Measurements from ENCODE around the gene SERGEF. TPM values are rescaled to one million over a fixed set of nuclear protein-coding genes. Genes with fewer than 3 reads are reported as not detected.

Gene SERGEF
- total and polyA plus RNA-seq, 7 donors = 24.0 to 50.4 (median 30.7) TPM

DNA sequence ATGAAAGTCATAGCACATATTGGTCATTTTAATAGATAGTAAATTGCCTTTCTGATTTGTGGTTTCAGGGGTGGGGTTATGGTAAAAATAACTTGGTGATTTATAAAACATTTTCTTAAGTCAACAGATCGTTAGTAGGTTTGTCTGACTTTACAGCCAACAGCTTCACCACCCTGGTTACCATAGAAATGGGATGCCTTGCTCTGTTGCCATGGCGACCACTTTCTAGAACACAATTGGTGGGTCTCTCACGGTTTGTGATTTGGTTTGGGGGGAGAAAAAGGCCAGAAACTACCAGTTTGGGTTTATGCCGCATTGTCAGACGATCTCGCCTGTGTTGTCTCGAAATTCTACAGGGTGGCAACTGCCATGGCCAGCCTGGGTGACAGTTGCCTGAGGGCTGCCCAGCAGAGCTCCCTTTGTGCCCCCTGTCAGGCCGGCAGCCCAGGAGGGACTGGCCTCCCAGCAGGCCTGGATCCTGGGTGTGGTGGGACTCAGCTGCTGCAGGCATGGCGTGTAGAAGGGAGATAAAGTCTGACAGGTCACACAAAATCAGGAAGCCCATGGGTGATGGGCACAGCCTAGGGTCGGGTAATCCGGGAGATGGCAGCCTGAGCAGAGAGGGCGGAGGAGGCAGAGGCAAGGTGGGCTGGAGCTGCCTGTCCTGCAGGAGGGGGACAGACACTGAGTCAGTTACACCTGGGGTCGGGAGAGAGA is 247.3 kb downstream of the SERGEF start:
- intact Hi-C loops (cut with DNase I) = no loop called here
- no peak for DNase-seq
- no peak for TF ChIP-seq POLR2AphosphoS5 (IDR thresholded peaks at IDR 0.05)

DNA sequence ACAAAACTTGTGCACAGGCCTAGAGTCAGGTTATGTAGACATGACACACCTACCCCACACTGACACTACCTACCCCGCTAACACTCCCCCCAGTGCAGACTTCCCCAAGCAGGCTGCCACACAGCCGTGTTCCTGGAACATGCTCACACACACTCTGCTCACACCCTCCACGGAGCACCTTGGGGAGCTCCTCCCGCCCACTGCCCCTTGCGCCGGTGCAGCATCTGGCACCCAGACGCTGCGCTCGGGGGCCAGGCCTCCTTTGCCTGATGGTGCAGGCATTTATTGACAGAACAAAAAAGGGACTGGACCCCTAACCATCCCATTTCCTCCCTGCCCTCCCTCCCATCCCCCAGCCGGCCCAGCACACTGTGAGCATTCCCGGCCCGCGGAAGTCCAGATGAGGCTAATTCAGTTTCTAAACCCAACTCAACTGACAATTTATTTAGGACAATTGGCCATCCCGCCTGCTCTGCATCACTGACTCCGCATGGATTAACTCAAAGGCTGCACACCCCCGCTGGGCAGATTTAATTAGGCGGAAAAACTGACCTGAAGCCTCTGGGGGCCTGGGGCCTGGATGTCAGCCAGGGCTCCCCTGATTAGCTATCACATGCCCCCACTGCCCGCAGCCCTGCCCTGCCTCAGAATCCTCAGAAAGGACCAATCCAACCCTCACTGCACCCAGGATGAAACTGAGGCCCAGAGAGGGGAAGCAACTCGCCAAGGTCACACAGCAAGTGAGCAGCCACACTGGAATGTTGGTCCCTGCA is 248.2 kb downstream of the SERGEF start:
- intact Hi-C loops (cut with DNase I) = no loop called here
- no peak overlapping the region for H3K27ac ChIP-seq
- H3K4me3 ChIP-seq = no peak overlapping the region
- DNase-seq = no peak
- TF ChIP-seq, protein P1, sequence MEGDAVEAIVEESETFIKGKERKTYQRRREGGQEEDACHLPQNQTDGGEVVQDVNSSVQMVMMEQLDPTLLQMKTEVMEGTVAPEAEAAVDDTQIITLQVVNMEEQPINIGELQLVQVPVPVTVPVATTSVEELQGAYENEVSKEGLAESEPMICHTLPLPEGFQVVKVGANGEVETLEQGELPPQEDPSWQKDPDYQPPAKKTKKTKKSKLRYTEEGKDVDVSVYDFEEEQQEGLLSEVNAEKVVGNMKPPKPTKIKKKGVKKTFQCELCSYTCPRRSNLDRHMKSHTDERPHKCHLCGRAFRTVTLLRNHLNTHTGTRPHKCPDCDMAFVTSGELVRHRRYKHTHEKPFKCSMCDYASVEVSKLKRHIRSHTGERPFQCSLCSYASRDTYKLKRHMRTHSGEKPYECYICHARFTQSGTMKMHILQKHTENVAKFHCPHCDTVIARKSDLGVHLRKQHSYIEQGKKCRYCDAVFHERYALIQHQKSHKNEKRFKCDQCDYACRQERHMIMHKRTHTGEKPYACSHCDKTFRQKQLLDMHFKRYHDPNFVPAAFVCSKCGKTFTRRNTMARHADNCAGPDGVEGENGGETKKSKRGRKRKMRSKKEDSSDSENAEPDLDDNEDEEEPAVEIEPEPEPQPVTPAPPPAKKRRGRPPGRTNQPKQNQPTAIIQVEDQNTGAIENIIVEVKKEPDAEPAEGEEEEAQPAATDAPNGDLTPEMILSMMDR (IDR thresholded peaks at IDR 0.05) = no peak
- TF ChIP-seq POLR2A (IDR thresholded peaks at IDR 0.05) (no peak), EP300 (IDR thresholded peaks at IDR 0.05) (no peak)
- no peaks in the 10 kb centered on the region for H3K36me3 ChIP-seq
- no peaks in the 10 kb centered on the region for H3K9me3 ChIP-seq
- H3K4me1 ChIP-seq = no peaks in the 10 kb centered on the region
- peaks cover 0 to 5% (median 0%) of the 10 kb centered on the region in 3 donors for H3K27me3 ChIP-seq
- 77 to 85% methylated on average over 19 of the region's 19 CpGs for WGBS, 2 donors

More for the DNA sequence above, 247.3 kb downstream of the SERGEF start:
- 77 to 81% methylated on average over 13 of the region's 13 CpGs for WGBS, 2 donors
- Histone ChIP-seq H3K4me1 (no peaks in the 10 kb centered on the region), H3K9me3 (no peaks in the 10 kb centered on the region), H3K4me3 (no peak overlapping the region), H3K27ac (no peak overlapping the region), H3K36me3 (no peaks in the 10 kb centered on the region), H3K27me3 (peaks cover 0 to 5% (median 0%) of the 10 kb centered on the region in 3 donors)

DNA sequence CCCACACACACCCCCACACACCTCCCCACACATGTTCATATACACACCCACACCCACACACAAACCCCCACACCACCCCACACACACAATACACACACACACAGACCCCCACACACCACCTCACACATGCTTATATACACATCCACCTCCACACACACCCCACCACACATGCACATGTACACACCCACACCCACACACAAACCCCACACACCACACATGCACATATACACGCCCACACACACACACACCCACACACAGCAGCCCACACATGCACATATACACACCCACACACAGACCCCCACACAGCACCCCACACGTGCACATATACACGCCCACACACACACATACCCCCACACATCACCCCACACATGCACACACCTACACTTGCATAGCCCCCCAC is 249.1 kb downstream of the SERGEF start:
- Histone ChIP-seq H3K36me3 (no peaks in the 10 kb centered on the region), H3K4me1 (no peaks in the 10 kb centered on the region), H3K9me3 (no peaks in the 10 kb centered on the region), H3K27ac (no peak overlapping the region), H3K4me3 (no peak overlapping the region), H3K27me3 (peaks cover 0 to 5% (median 0%) of the 10 kb centered on the region in 3 donors)
- TF ChIP-seq POLR2AphosphoS5 (IDR thresholded peaks at IDR 0.05) (no peak), POLR2A (IDR thresholded peaks at IDR 0.05) (no peak), EP300 (IDR thresholded peaks at IDR 0.05) (no peak)
- TF ChIP-seq, protein P1 (IDR thresholded peaks at IDR 0.05) = no peak
- intact Hi-C loops (cut with DNase I) = no loop called here
- WGBS, 2 donors = 57% methylated on average over 3 of the region's 3 CpGs
- DNase-seq = no peak

DNA sequence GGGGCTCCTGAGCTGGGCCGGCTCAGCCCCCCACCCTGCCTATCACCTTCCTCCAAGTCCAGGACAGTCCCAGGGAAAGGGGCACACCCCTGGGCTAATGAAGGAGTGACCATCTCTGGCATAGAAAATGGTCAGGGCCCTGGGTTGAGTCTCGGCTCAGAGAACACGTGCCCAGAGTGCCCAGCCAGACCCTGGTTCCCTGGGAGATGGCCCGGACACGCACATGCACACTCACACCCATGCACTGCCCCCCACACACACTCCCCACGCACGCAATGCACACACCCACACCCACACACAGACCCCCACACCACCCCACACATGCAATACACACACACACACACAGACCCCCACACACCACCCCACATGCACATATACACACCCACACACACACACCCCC is 249.6 kb downstream of the SERGEF start:
- H3K27ac ChIP-seq = no peak overlapping the region
- 88 to 91% methylated on average over 7 of the region's 7 CpGs for WGBS, 2 donors
- no peaks in the 10 kb centered on the region for H3K4me1 ChIP-seq
- intact Hi-C loops (cut with DNase I) = no loop called here
- H3K27me3 ChIP-seq = peaks cover 0 to 5% (median 0%) of the 10 kb centered on the region in 3 donors
- no peak overlapping the region for H3K4me3 ChIP-seq
- TF ChIP-seq, protein P1 (IDR thresholded peaks at IDR 0.05) = no peak
- TF ChIP-seq POLR2A (IDR thresholded peaks at IDR 0.05) (no peak), EP300 (IDR thresholded peaks at IDR 0.05) (no peak)
- no peaks in the 10 kb centered on the region for H3K36me3 ChIP-seq
- H3K9me3 ChIP-seq = no peaks in the 10 kb centered on the region
- no peak for DNase-seq

DNA sequence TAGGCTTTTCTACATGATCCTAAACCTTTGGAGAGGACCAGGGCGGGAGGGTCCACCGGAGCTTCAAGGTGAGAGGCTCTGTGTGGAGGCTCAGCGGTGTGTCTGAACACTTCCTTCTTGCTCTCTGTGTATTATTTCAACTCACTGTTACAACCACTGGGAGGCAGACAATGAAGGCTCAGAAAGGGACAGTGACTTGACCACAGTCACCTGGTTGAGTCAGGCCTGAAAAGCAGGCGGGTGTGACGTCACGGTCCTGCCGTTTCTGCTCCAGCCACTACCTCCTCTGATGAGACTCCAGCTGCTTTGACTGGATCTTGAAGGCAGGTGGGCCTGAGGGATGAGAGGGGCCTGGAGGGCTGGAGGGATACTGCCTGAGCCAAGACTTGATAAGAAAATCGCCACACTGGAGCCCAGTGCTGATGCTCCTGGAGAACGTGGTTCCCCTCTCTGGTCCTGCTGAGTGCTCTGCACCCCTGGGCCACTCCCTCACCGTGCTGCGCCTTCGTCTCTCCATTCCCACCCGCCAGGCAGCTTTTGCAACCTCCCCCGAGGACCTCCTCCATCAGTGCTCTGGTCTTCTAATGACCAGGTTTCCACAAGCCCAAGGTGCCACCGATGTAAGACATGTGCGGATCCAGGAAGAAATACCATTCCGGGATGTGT is 250.4 kb downstream of the SERGEF start:
- H3K9me3 ChIP-seq = no peaks in the 10 kb centered on the region
- no peaks in the 10 kb centered on the region for H3K36me3 ChIP-seq
- WGBS, 2 donors = 85 to 92% methylated on average over 17 of the region's 17 CpGs
- H3K4me3 ChIP-seq = no peak overlapping the region
- intact Hi-C loops (cut with DNase I) = no loop called here
- H3K27ac ChIP-seq = no peak overlapping the region
- DNase-seq = no peak
- TF ChIP-seq POLR2AphosphoS5 (IDR thresholded peaks at IDR 0.05) (no peak), POLR2A (IDR thresholded peaks at IDR 0.05) (no peak), EP300 (IDR thresholded peaks at IDR 0.05) (no peak)
- TF ChIP-seq, protein P1 (IDR thresholded peaks at IDR 0.05) = no peak
- H3K4me1 ChIP-seq = no peaks in the 10 kb centered on the region
- peaks cover 0 to 5% (median 0%) of the 10 kb centered on the region in 3 donors for H3K27me3 ChIP-seq
